Activated CD4-positive, alpha-beta T cell treated with anti-CD3 and anti-CD28 coated beads, Interleukin-10, Interleukin-2, amounts not matched to agents 100 ng/mL and 50 ng/mL, durations not matched to agents 16 hours and 8 hours (primary cell): Measurements from ENCODE around the gene IGFL4.

Source experiments
- DNase-seq: peaks from one replicate; pipeline ENCODE4 v3.0.0-alpha.2; 2020

IGFL4 gene

GRCh38 chr19:46040952-46041500, at the start of gene IGFL4:
TSS of gene IGFL4 (minus strand) at chr19:46041002. CDS start at chr19:46040962, 40 bp downstream.
- no peak for DNase-seq

DNA sequence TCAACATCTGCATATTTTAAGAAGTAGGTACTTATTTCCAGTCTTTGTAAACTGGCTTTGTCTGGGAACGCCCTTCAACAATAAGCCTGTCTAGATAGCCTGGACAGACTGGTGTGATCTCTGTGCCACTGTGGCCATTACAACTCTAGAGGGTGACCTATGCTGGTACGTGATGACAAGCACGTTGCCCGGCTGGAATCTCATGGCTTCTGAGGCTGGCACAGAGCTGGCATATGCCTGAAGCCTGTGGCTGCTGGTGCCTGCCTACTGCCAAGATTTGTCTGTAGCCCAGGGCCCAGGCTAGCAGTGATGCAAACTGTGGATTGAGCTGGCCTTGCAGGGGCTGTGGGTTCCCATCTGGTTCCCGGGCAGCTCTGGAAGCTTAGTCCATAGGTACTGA, 49.6 kb upstream of the IGFL4 start:
- no peak for DNase-seq

DNA sequence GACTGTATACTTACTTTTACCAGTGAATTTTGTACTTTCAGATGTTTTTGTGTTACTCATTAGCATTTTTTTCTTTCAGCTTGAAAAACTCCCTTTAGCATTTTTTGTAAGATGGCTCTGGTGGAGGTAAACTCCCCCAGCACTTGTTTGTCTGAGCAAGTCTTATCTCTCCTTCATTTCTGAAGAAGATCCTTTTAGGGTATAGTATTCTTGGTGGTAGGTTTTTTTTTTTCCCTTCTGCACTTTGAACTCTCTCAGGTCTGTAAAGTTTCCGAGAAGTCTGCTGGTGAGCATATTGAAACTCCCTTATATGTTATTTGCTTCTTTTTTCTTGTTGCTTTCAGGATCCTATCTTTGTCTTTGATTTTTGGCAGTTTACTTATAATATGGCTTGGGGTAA, 48.6 kb upstream of the IGFL4 start:
- no peak for DNase-seq

DNA sequence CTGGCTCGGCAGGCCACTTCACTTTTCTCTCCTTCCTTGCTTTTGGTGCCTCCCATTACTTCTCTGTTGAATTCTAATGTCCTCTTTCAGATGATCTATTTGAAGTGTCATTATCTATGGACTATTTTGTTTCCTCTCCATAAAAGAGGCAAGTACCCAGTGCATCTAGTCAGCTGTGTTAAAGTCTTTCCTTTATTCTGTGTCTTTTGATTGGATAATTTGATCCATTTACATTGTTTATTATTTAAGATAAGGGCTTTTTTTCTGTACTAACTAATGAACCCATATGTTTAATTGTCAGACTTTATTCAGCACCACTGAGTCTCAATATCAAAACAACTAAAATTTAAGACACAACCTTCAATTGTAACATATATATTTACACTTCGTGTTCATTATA, 47.3 kb upstream of the IGFL4 start:
- no peak for DNase-seq

DNA sequence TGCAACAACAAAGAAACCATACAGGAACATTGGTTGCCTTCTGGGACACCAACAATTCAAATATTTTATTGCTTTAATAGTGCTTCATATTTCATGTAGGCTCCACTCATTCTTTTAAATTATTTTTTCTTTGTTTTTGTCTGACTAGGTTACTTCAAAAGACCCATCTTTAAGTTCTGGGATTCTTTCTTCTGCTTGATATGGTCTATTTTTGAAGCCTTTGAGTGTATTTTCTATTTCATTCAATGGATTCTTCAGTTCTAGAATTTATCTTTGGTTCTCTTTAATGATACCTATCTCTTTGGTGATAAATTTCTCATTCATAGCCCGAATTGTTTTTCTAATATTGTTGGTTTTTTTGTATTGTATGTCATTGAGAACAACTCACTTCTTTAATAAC, 45.1 kb upstream of the IGFL4 start:
- no peak for DNase-seq

GRCh38 chr19:46082728-46083050, 41.9 kb upstream of the IGFL4 start:
- no peak for DNase-seq

DNA sequence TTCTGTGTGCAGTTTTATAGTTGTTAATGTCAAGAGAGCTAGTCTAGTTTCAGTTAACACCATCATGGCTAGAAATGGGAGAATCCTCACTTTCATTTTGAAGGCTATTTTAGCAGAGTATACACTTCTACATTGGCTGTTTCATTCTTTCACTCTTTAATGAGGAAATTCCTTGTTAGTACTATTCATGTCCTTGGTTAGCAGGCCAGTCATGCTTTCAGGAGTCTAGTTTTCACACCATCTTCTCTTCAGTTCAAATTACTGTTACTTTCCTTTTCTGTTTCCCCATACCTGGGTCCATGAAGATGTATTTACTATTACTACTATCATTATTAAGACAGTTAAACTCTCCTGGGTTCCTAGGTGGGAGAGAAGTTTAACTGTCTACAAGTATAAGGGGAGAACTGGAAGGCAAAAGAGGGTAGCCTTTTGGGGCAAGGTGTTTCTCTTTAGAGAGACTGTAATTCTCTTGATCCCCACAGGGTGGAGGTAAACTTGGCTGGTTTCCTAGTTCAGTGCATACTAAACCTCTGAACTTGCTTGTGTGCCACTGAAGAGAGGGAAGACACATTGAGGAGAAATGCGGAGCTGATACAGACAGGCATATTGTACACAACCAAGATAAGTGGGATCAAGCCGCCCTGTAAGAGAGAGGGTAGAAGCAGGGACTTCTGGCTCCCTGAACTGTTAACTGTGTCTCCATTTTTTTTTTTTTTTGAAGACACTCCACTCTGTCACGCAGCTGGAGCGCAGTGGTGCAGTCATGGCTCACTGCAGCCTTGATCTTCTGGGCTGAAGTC, 41.3 kb upstream of the IGFL4 start:
- DNase-seq, result peak; percentile 43

DNA sequence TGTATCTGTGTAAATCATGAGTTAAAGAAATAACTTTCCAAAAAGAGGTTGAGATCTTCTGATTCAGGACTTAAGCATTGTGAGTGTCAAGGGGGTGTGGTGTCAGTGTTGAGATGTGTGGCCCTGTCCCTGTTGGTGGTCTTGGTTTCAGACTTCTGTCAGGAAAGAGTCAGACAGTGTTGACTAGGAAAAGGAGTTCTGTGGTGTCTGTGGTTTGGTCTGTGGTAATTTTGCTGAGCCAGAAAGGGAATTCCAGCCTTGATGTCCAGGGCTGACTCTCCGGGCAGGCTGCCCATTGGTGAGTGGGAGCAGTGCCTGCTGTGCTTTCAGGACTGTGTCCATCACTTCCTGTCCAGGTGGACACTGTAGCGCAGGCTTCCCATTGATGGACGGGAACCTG, 39.8 kb upstream of the IGFL4 start:
- no peak for DNase-seq

DNA sequence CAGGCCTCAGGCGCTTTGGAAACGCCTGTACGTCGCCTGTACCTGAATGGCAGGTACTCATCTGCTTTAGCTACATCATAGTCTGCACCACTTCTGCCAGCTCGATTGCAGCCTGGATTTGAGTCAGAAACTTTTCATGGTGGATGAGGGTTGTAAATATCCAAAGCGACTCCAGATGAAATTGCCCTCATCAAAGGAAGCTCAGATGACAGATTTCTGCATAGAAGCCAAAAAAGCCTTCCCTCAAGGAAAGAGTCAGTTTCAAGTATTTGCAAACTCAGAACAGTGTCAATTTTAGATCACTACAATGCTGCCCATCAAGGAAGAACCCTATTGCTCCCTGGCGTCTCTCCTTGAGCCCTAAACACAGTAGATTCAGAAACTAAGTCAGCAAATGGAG, 38.8 kb upstream of the IGFL4 start:
- no peak for DNase-seq

DNA sequence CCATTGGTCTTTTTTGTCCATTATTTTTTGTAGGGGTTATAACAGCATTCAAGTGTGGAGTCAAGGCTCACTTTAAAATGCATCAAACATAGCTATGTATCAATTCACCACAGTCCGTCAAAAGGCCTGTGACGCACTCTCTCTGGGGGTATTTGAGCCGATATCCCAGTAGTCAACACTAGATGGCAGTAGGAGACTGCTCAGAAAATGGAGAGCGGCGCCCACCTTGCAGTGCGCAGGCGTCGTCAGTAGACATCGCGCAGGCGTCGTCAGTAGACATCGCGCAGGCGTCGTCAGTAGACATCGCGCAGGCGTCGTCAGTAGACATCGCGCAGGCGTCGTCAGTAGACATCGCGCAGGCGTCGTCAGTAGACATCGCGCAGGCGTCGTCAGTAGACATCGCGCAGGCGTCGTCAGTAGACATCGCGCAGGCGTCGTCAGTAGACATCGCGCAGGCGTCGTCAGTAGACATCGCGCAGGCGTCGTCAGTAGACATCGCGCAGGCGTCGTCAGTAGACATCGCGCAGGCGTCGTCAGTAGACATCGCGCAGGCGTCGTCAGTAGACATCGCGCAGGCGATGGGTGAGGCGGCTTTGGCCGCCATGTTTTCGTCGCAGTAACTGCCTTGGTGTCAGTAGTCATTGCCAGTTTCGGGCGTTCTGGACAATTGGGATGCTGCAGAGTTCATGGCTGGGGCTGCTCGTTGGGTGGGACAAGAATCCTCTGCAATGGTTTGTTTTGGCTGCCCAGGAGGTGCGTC, 38.0 kb upstream of the IGFL4 start:
- peak; percentile 37 for DNase-seq

DNA sequence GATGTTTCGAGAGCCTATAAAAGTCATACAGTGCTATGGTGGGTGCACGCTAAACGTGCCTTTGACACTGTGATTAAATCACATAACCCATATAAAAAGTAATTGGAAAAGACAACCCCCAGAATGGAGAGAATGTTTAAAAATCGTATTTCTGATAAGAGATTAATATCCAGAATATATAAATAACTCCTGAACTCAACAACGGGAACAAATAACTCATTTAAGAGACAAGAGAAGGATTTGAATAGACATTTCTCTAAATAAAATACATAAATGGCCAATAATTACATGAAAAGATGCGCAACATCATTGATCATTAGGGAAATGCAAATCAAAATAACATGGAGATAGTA, 37.0 kb upstream of the IGFL4 start:
- DNase-seq, result no peak

- DNase-seq, result peak; percentile 32
Observed at GRCh38 chr19:46076951-46077814, 36.4 kb upstream of the IGFL4 start.

- DNase-seq, result no peak
Observed at GRCh38 chr19:46076031-46076880, 35.5 kb upstream of the IGFL4 start.

- no peak for DNase-seq
Observed at GRCh38 chr19:46073268-46073922, 32.6 kb upstream of the IGFL4 start.

DNA sequence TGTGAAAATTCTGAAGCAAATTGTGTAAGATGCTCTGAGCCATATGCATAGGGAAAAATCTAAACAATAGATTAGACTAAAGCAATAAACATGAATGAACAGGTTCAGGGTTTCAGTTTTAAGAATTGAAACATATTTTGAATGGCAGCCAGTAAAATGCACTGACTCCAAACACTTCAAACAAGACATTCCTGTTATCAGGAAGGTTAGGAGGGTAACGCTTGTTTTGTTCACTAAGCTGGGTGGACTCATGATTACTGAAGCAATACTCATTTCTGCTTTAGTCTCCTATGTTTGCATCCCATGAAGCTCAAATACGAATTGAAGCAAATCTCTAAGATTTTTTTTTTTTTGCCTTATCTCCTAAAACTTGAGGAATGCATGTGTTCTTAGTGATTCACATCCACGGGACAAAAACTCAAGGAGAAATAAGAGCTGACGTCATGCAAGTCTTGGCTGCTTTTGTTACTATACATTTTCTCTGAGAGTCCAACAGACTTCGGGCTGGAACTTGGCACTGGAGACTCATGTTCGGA, 29.1 kb upstream of the IGFL4 start:
- DNase-seq, result no peak

GRCh38 chr19:46068345-46069258, 27.8 kb upstream of the IGFL4 start:
- no peak for DNase-seq

DNA sequence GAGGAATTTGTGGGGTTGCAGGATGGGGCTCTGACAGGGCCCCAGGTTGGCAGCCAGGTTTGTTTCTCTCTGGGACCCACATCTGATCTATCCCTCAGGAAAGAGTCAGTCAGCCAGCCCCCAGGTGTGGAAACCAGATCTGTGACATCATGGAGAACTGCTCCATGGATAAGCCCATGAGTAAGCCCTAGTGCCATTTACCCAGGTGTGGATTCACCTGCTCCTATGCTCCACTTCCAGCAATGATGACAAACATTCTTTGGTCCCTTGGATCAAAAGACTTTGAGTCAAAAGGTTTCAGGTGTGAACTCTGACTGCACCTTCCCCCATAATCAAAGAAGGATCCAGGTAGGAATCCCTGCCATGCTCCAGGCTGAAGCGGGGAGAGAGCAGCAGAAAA, 26.9 kb upstream of the IGFL4 start:
- DNase-seq, result no peak

DNA sequence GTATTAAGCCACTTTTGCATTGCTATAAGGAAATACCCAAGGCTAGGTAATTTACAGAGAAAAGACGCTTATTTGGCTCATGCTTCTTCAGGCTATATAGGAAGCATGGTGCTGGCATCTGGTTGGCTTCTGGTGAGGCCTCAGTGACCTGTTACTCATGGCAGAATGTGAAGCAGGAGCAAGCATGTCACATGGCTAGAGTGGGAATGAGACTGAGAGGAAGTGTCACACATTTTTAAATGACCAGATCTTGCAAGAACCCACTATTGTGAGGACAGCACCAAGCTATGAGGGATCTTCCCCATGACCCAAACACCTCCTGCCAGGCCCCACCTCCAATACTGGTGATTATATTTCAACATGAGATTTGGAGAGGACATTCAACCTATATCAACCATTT, 25.7 kb upstream of the IGFL4 start:
- no peak for DNase-seq

DNA sequence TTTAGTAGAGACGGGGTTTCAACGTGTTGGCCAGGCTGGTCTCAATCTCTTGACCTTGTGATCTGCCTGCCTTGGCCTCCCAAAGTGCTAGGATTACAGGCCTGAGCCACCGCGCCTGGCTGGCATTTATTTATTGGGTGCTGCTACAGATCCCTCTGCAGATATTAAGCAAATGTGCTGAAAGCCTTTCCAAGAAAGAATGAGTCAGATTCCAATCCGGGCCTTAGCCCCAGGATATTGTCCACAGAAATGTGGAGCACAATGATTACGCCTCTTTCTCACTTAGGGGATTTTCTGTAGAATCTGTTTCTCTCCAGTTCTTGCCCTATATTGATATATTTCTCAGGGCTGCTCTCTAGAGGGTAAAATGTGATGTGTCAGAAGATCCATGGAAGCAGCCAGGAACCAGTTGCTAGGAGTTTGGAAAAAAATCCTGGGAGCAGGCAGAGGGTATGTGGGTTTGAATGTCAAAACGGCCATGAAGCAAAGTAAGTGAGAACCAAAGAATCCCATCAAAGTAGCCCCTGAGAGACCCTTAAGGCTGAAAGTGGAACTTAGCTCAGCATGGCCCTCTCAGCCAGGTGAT, 24.8 kb upstream of the IGFL4 start:
- DNase-seq, result no peak

GRCh38 chr19:46063201-46063600, 22.4 kb upstream of the IGFL4 start:
- no peak for DNase-seq
